SW480 (cell line): Measurements from ENCODE around the gene ABHD3.
"Not testable (repeated sequence)": the region's sequence is repeated elsewhere in the genome, so short reads cannot be mapped to it uniquely, and the experiment has no call there.

Source experiments
- DNase-seq: peaks from one replicate; pipeline ENCODE4 v3.0.0-alpha.2; 2016; ENCODE audit warnings: low spot score

The ABHD3 gene

GRCh38 chr18:21704603-21705364 lies at the start of gene ABHD3:
Gene ABHD3 (minus strand): TSS chr18:21704774. CDS start chr18:21704665, 109 bp downstream.
- DNase-seq, result peak; percentile 90

- DNase-seq, result no peak
Observed at GRCh38 chr18:21747764-21748693, 43.5 kb upstream of the ABHD3 start.

- DNase-seq, result no peak
Observed at GRCh38 chr18:21747268-21747667, 42.7 kb upstream of the ABHD3 start.

- no peak for DNase-seq
Observed at GRCh38 chr18:21745231-21745630, 40.7 kb upstream of the ABHD3 start.

- DNase-seq, result no peak
Observed at GRCh38 chr18:21743166-21743832, 38.7 kb upstream of the ABHD3 start.

- no peak for DNase-seq
Observed at GRCh38 chr18:21742315-21742687, 37.7 kb upstream of the ABHD3 start.

- peak; percentile 21 for DNase-seq
Observed at GRCh38 chr18:21741562-21742314, 37.2 kb upstream of the ABHD3 start.

GRCh38 chr18:21741312-21741561 lies 36.7 kb upstream of the ABHD3 start:
- DNase-seq, result no peak

- DNase-seq, result peak; percentile 93
Observed at GRCh38 chr18:21740538-21741311, 36.2 kb upstream of the ABHD3 start, which contains the start of gene MIB1. Gene MIB1 (plus strand): TSS chr18:21740792. CDS start chr18:21741584, 792 bp downstream.

- no peak for DNase-seq
Observed at GRCh38 chr18:21739604-21740537, 35.3 kb upstream of the ABHD3 start.

- not testable (repeated sequence) for DNase-seq
Observed at GRCh38 chr18:21736926-21737325, 32.4 kb upstream of the ABHD3 start.

GRCh38 chr18:21735452-21736015 lies 31.0 kb upstream of the ABHD3 start:
- DNase-seq, result peak; percentile 69

GRCh38 chr18:21733011-21733410 lies 28.4 kb upstream of the ABHD3 start:
- no peak for DNase-seq

- no peak for DNase-seq
Observed at GRCh38 chr18:21727702-21728101, 23.1 kb upstream of the ABHD3 start.

GRCh38 chr18:21725201-21725600 lies 20.6 kb upstream of the ABHD3 start:
- DNase-seq, result no peak

- DNase-seq, result no peak
Observed at GRCh38 chr18:21722687-21723086, 18.1 kb upstream of the ABHD3 start.

GRCh38 chr18:21714474-21714873 lies 9.9 kb upstream of the ABHD3 start:
- no peak for DNase-seq

GRCh38 chr18:21707130-21707529 lies 2.6 kb upstream of the ABHD3 start:
- not testable (repeated sequence) for DNase-seq

- no peak for DNase-seq
Observed at GRCh38 chr18:21706386-21706865, 1.9 kb upstream of the ABHD3 start.
